Anterior cingulate cortex (tissue), 58 donors: ENCODE data around the gene KIAA1217.

Experiments
- DNase-seq, 58 donors: peaks; one replicate each; lab custom pipeline; 2025; lab: John Stamatoyannopoulos, UW

The KIAA1217 gene

DNA sequence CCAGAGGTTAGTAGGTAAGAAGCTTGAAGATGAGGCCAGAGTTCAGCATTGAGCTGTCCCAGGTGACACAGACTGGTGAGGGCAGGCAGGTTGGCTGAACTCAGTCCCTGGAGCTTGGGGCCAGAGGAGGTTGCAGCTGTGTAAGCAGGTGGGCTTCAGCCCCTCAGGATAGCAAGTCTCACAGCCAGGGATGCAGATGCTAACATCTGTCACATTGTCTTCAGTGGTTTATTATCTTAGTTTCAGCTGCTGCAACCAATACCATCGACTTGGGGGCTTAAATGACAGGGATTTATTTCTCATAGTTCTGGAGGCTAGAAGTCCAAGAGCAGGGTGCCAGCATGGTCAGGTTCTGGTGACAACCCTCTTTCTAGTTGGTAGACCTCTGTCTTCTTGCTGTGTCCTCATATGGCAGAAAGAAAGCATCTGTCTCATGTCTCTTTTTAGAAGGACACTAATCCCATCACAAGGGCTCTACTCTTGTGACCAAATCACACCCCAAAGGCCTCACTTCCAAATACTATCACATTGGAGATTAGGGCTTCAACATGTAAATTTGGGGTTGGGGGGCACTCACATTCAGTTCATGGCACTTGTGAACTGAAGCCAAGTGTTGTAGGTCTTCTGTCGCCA lies 146.2 kb downstream of the KIAA1217 start:
- DNase-seq, result no peak

DNA sequence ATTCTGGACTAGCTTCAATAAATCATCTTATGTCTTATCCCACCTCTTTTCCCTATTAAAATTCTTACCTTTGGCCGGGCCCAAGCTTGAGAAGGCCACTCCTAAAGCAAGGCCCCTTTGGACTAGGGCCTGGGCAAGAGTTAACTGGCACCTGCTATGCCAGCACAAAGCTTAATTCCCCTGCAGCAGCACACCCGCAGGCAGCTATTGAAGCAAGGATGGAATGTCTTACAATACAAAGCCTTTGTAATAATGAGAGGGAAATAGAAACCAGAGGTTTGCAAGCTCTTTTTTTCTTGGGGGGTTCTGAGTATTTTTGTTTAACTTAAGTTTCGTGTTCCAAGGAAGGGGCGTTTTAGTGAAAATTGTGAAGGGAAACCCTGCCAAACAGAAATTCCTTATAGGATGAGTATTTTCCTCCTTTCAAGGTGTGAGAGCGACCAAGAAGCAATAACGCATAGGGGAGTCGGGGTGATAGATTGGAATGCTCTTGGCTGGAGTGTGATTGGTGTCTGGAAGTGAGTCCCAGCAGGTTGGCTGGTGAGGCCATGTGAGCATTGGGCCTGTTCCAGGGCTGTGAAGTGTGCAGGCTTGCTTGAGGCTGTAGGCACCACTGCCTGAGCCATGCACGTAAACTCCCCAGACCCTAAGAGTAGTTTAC lies 148.5 kb downstream of the KIAA1217 start:
- DNase-seq, result no peak

- no peak for DNase-seq
These were observed 149.1 kb downstream of the KIAA1217 start for GRCh38 chr10:24358022-24358421.

DNA sequence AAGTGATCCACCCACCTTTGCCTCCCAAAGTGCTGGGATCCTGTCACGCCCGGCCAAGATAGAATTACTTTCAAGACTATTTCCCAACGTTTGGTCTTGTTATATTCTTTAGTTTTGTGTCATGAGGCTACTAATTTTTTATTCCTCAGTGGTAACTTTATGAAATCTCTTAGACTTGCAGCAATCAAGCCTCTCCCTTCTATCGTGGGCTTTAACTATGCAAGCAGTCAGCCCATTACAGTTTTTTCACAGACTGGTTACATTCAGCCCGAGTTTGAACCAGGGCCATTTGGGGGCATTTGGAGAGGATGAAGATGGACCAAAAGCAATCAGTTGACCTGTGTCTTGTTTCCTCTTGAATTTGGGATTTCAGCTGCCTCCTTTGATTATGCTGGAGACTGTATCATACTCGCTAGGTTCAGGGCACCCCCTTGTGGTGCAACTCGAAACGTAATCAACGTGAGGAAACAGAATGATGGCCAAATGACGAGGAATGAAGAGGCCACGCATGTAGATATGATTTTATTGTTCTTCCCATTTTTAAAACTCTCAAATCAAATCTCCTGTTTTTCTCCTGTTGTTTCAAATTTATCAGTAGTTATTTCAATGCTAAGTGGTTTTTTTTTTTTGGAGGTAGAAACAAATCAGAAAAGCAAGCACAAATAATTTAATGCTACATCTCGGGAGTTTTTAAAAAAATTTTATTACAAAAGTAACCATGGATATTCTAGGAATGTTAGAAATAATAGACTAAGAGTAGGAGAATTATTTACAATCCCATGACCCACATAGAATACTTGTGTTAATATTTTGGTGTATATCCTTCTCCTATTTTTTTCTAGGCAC lies 151.6 kb downstream of the KIAA1217 start:
- peak in 48 of 58 donors; percentile 7 to 80 (median 23) for DNase-seq

GRCh38 chr10:24363070-24363469 lies 154.1 kb downstream of the KIAA1217 start:
- DNase-seq, result no peak

- DNase-seq, result no peak
These were observed 158.8 kb downstream of the KIAA1217 start for GRCh38 chr10:24367688-24368087.

DNA sequence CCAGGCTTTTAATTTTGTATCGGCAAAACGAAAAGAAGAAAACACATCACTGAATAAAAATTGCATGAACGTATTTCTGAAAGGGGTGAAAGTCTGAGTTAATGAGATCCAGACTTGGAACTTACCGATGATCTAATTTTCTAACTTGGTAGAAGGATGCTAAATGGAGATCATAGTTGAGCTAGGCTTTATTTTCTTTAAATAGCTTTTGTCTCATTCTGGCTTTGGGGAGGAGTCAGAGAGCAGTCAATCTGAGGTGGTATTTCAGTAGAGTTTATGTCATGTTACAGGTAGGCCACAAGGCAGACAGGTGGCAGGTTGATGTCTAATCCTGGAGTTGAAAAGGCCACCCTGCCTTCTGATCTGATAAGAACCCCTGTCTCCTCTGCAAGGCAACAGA lies 161.9 kb downstream of the KIAA1217 start:
- DNase-seq, result no peak

- no peak for DNase-seq
These were observed 162.5 kb downstream of the KIAA1217 start for GRCh38 chr10:24371396-24371795.

DNA sequence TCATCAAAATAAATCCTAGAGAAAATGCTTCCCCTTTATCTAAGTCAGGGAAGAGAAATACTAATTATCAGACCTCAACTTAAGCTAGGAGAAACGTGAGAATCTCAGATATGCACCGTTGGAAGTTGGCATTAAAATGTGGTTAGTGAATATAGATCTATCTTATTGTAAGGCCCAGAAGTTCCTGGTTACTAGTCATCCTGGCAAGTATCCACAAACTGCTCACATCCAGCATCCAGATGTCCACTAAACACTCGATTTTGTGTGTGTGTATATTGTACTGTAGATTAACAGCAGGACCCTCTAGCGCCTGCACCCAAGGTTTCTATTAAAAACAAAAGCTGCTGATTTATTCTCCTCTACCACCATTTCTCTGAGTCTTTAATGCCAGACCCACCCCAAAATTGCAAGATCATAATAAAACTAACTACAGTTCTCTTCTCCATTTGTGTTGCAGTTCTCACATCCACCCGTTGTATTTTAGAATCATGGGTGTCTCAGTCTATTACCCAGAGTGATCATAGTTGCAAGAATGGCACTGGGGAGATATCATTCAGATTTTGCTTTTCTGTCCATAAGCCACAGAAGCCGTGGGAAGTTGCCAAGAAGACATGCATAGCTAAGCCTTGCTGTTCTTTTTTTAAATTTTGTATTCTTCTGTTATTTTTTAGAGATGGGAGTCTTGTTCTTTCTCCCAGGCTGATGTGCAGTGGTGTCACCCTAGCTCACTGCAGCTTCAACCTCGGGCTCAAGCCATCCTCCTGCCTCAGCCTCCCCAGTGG lies 165.4 kb downstream of the KIAA1217 start:
- no peak for DNase-seq

GRCh38 chr10:24375510-24375909 lies 166.6 kb downstream of the KIAA1217 start:
- DNase-seq, result no peak

- DNase-seq, result no peak
These were observed 167.8 kb downstream of the KIAA1217 start for GRCh38 chr10:24376731-24377130.

DNA sequence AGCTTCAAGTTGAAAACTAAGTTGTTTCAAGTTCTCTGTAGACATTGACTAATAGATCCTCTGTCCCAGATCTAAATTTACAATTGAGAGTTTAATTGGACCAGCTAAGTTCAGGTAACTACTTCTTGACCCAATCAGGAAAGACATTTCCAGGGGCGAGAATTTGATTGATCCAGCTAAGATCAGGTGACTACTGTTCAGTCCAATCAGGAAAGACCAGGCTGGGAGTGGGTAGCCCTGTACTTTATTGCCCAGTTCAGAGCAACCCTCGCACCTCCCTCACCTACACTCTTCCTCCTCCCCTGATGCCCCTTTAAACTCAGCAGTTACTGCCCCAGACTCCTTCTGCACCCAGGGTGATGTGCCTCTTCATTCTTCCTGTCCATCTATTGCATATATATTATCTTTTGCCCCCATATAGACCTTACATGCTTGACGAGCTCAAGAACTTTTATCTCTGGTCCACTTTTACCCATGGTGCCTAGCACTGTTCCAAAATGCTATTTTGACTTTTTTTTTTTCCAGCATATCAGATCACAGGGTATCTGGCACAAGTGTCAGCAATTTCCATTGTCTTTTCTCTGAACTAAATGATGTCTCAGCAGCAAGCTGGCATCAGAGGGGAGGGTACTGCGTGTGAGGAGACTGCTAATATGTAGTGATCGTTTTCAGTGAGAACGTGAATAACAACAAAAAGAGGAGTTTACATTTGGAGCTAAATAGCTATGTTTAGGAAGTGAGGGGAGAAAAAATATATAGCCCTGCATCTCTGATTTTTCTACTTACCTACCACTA lies 169.4 kb downstream of the KIAA1217 start:
- DNase-seq, result no peak

- DNase-seq, result no peak
These were observed 172.5 kb downstream of the KIAA1217 start for GRCh38 chr10:24381235-24382010.

DNA sequence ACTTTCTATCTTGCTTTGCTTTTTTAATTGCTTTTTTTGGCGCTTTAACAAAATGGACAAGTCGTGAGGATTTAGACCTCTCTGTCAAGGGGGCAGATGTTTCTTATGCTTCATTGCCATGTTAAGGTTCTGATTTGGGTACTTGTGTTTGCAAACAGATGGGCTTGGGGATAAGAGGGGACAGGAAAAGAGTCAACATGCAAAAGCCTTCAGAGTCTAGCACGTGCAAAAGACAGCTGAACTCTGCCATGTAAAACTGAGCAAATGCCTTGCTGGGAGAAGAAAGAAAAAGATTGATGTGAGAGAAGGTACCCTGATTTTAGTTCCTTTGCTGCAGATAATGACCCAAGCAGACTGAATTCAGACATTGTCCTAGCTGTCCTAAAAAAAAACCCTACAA lies 173.1 kb downstream of the KIAA1217 start:
- DNase-seq, result no peak

- no peak for DNase-seq
These were observed 173.6 kb downstream of the KIAA1217 start for GRCh38 chr10:24382596-24382978.

GRCh38 chr10:24382979-24383663 lies 174.2 kb downstream of the KIAA1217 start:
- no peak for DNase-seq

- peak in 43 of 58 donors; percentile 1 to 71 (median 15) for DNase-seq
These were observed 174.8 kb downstream of the KIAA1217 start for GRCh38 chr10:24383681-24384106.

DNA sequence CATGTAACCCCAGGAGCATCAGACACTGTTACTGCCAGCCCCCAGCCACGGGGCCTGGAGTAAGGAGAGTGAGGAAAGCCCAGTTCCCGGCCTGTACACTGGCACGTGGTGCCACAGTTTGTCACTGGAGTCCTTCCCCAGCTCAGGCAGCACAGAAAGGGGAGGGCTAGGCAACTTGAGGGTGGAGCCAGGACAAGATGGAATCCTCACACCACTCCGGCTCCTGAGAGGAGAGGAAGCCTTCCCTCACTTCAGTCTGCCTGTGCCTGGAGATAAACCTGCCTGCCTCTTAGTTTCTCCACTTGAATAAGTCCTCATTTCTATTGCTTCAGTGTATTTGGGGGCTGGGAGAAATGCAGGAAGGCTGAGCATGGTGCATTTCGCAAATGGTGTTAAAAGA lies 176.0 kb downstream of the KIAA1217 start:
- no peak for DNase-seq
